SH-SY5Y (cell line): ENCODE measurements around the gene VOPP1.

Source experiments
- GATA2 ChIP-seq: IDR thresholded peaks from 2 replicates; pipeline ENCODE4 v1.6.1; 2011; ENCODE audit warnings: mild to moderate bottlenecking, low read depth, low read length
- GATA3 ChIP-seq: IDR thresholded peaks from 2 replicates; pipeline ENCODE4 v1.6.1; 2011; ENCODE audit warnings: low read depth, mild to moderate bottlenecking, low read length, moderate library complexity

- TF ChIP-seq GATA3 (no peak), GATA2 (no peak)
Observed at GRCh38 chr7:55593172-55593514, 20.8 kb upstream of the VOPP1 start.
